ENCODE data around the gene ETS1. TPM values are rescaled to one million over a fixed set of nuclear protein-coding genes. Genes with fewer than 3 reads are reported as not detected.
A peak's percentile ranks its signal among the peaks of the same experiment; 100 is the strongest.

ETS1 gene
- total RNA-seq, 1 donor from 2014 or later: 45.3 TPM

- Histone ChIP-seq H3K4me3 (no peak overlapping the region), H3K9me3 (replicated peaks) (no peaks in the 10 kb centered on the region), H3K27me3 (ENCODE audit: low read depth) (no peaks in the 10 kb centered on the region), H3K4me1 (peaks cover 36% of the 10 kb centered on the region), H3K27ac (replicated peaks) (no peak overlapping the region), H3K36me3 (no peaks in the 10 kb centered on the region)
- DNase-seq: no peak
- intact Hi-C loops (cut with micrococcal nuclease): no loop called here
- TF ChIP-seq CTCF (IDR thresholded peaks at IDR 0.05; ENCODE audit: borderline replicate concordance): no peak
Measured at GRCh38 chr11:128532572-128533091, 54.7 kb downstream of the ETS1 start.

- Histone ChIP-seq H3K36me3 (no peaks in the 10 kb centered on the region), H3K4me3 (no peak overlapping the region), H3K27me3 (ENCODE audit: low read depth) (no peaks in the 10 kb centered on the region), H3K9me3 (replicated peaks) (no peaks in the 10 kb centered on the region), H3K27ac (replicated peaks) (no peak overlapping the region), H3K4me1 (peaks cover 35% of the 10 kb centered on the region)
- no peak for DNase-seq
- intact Hi-C loops (cut with micrococcal nuclease): no loop called here
- no peak for TF ChIP-seq CTCF (IDR thresholded peaks at IDR 0.05; ENCODE audit: borderline replicate concordance)
Measured at GRCh38 chr11:128532016-128532571, 55.3 kb downstream of the ETS1 start.

GRCh38 chr11:128531588-128531987 lies 55.8 kb downstream of the ETS1 start:
- TF ChIP-seq CTCF (IDR thresholded peaks at IDR 0.05; ENCODE audit: borderline replicate concordance): no peak
- intact Hi-C loops (cut with micrococcal nuclease): no loop called here
- Histone ChIP-seq H3K4me1 (peaks cover 36% of the 10 kb centered on the region), H3K4me3 (no peak overlapping the region), H3K36me3 (no peaks in the 10 kb centered on the region), H3K9me3 (replicated peaks) (no peaks in the 10 kb centered on the region), H3K27ac (replicated peaks) (no peak overlapping the region), H3K27me3 (ENCODE audit: low read depth) (no peaks in the 10 kb centered on the region)
- no peak for DNase-seq

- H3K27me3 ChIP-seq (ENCODE audit: low read depth): no peaks in the 10 kb centered on the region
- no peak for TF ChIP-seq CTCF (IDR thresholded peaks at IDR 0.05; ENCODE audit: borderline replicate concordance)
- H3K4me1 ChIP-seq: peaks cover 41% of the 10 kb centered on the region
- DNase-seq: no peak
- H3K9me3 ChIP-seq (replicated peaks): no peaks in the 10 kb centered on the region
- no peaks in the 10 kb centered on the region for H3K36me3 ChIP-seq
- intact Hi-C loops (cut with micrococcal nuclease): no loop called here
- H3K27ac ChIP-seq (replicated peaks): peak overlapping the region; percentile 58
- H3K4me3 ChIP-seq: no peak overlapping the region
Measured at GRCh38 chr11:128530118-128531074, 57.0 kb downstream of the ETS1 start.

GRCh38 chr11:128528294-128528693 lies 59.1 kb downstream of the ETS1 start:
- H3K27ac ChIP-seq (replicated peaks): no peak overlapping the region
- TF ChIP-seq CTCF (IDR thresholded peaks at IDR 0.05; ENCODE audit: borderline replicate concordance): no peak
- H3K9me3 ChIP-seq (replicated peaks): no peaks in the 10 kb centered on the region
- intact Hi-C loops (cut with micrococcal nuclease): no loop called here
- H3K4me3 ChIP-seq: no peak overlapping the region
- no peaks in the 10 kb centered on the region for H3K36me3 ChIP-seq
- peaks cover 62% of the 10 kb centered on the region for H3K4me1 ChIP-seq
- no peaks in the 10 kb centered on the region for H3K27me3 ChIP-seq (ENCODE audit: low read depth)
- no peak for DNase-seq

All from left ventricle myocardium inferior (tissue), 1 donor.